Thyroid gland (tissue), 4 donors: Measurements from ENCODE around the gene NDRG3.

ENCODE experiments used
- POLR2A ChIP-seq, 2 donors: fragments of 450-650 bp; IDR thresholded peaks; one replicate each; pipeline ENCODE4 v1.6.1; 2017; ENCODE audit warnings: antibody characterized with exemption in 2 of 2, mild to moderate bottlenecking in 2 of 2, moderate library complexity in 1 of 2
- TF ChIP-seq, protein P1 (sequence below), 6 experiments: fragments of 200-600 bp in 3 of 6; fragments of 450-650 bp in 3 of 6; sonication (generic) in 3 of 6; IDR thresholded peaks; one replicate each; pipeline ENCODE4 v1.5.1; 2016 to 2019; ENCODE audit warnings: antibody characterized with exemption in 6 of 6, mild to moderate bottlenecking in 2 of 6, inconsistent platforms in 1 of 6, moderate library complexity in 1 of 6

DNA sequence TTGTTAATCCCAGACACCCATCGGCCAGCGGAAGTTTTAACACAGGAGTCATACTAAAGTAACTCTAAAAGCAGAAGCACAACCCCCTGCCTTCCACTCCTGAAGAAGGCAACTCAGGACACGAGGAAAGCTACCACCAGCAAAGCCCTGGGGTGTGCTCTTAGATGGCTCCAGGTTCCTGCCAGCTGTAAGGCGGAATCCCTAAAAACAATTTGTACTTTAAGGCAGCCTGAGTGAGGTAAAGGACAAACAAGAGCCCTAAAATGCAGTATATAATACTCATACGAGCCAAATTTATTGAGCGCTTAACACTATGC lies 8.7 kb downstream of the NDRG3 start:
- TF ChIP-seq POLR2A (IDR thresholded peaks at IDR 0.05), result no peak
- TF ChIP-seq, protein P1, sequence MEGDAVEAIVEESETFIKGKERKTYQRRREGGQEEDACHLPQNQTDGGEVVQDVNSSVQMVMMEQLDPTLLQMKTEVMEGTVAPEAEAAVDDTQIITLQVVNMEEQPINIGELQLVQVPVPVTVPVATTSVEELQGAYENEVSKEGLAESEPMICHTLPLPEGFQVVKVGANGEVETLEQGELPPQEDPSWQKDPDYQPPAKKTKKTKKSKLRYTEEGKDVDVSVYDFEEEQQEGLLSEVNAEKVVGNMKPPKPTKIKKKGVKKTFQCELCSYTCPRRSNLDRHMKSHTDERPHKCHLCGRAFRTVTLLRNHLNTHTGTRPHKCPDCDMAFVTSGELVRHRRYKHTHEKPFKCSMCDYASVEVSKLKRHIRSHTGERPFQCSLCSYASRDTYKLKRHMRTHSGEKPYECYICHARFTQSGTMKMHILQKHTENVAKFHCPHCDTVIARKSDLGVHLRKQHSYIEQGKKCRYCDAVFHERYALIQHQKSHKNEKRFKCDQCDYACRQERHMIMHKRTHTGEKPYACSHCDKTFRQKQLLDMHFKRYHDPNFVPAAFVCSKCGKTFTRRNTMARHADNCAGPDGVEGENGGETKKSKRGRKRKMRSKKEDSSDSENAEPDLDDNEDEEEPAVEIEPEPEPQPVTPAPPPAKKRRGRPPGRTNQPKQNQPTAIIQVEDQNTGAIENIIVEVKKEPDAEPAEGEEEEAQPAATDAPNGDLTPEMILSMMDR (IDR thresholded peaks at IDR 0.05), result no peak
